C1 segment of cervical spinal cord (tissue), 14 donors: ENCODE results near the gene SIX6.
"Not testable (repeated sequence)": the region's sequence is repeated elsewhere in the genome, so short reads cannot be mapped to it uniquely, and the experiment has no call there.

Experiments
- DNase-seq, 14 donors: peaks; one replicate each; lab custom pipeline; 2025; lab: John Stamatoyannopoulos, UW

Gene SIX6

GRCh38 chr14:60508707-60509437 lies at the start of gene SIX6:
Gene SIX6, plus strand, starts transcription at chr14:60509146. Its CDS starts 253 bp downstream, at chr14:60509399.
- no peak for DNase-seq

GRCh38 chr14:60480248-60480647 lies 28.7 kb upstream of the SIX6 start:
- DNase-seq = not testable (repeated sequence)

- DNase-seq = no peak
Measured at GRCh38 chr14:60482743-60483142, 26.2 kb upstream of the SIX6 start.

GRCh38 chr14:60485057-60485597 lies 23.8 kb upstream of the SIX6 start:
- DNase-seq = no peak

GRCh38 chr14:60485598-60486251 lies 23.2 kb upstream of the SIX6 start, which contains the start of gene C14orf39:
Gene C14orf39, minus strand, starts transcription at chr14:60486063. Its CDS starts 985 bp downstream, at chr14:60485078.
- no peak for DNase-seq

- DNase-seq = no peak
Measured at GRCh38 chr14:60487211-60487610, 21.7 kb upstream of the SIX6 start.

- no peak for DNase-seq
Measured at GRCh38 chr14:60488175-60488574, 20.8 kb upstream of the SIX6 start.

- no peak for DNase-seq
Measured at GRCh38 chr14:60490270-60490669, 18.7 kb upstream of the SIX6 start.

- no peak for DNase-seq
Measured at GRCh38 chr14:60495946-60496345, 13.0 kb upstream of the SIX6 start.

- DNase-seq = no peak
Measured at GRCh38 chr14:60502541-60502940, 6.4 kb upstream of the SIX6 start.

GRCh38 chr14:60505448-60505847 lies 3.5 kb upstream of the SIX6 start:
- no peak for DNase-seq

- DNase-seq = no peak
Measured at GRCh38 chr14:60506010-60506409, 2.9 kb upstream of the SIX6 start.

- DNase-seq = no peak
Measured at GRCh38 chr14:60506462-60506984, 2.4 kb upstream of the SIX6 start.

- DNase-seq = no peak
Measured at GRCh38 chr14:60506985-60507829, 1.7 kb upstream of the SIX6 start.

- DNase-seq = no peak
Measured at GRCh38 chr14:60508363-60508706, 611 bp upstream of the SIX6 start.

GRCh38 chr14:60509438-60510253 lies 700 bp downstream of the SIX6 start:
- DNase-seq = no peak

- no peak for DNase-seq
Measured at GRCh38 chr14:60510254-60510950, 1.5 kb downstream of the SIX6 start.

GRCh38 chr14:60510951-60511599 lies 2.1 kb downstream of the SIX6 start:
- no peak for DNase-seq

- no peak for DNase-seq
Measured at GRCh38 chr14:60512126-60512525, 3.2 kb downstream of the SIX6 start.
